CD8-positive, alpha-beta memory T cell (primary cell): ENCODE data around the gene NRSN2. TPM values are rescaled to one million over a fixed set of nuclear protein-coding genes. Genes with fewer than 3 reads are reported as not detected.
A peak's percentile ranks its signal among the peaks of the same experiment; 100 is the strongest.
"Not testable (repeated sequence)": the region's sequence is repeated elsewhere in the genome, so short reads cannot be mapped to it uniquely, and the experiment has no call there.

Experiments used
- CTCF ChIA-PET: fragments of 350-600 bp; sonication (Branson Sonifier 250); formaldehyde crosslinking; loops from one replicate; lab custom pipeline; 2021; ENCODE audit warnings: antibody characterized with exemption; lab: Charles Lee
- POLR2A ChIA-PET: fragments of 350-600 bp; sonication (Branson Sonifier 250); formaldehyde crosslinking; loops from one replicate; lab custom pipeline; 2021; ENCODE audit warnings: antibody characterized with exemption; lab: Charles Lee
- DNase-seq, 5 donors: peaks; one replicate each; pipeline versions ENCODE4 v3.0.0 to v3.0.0-alpha.2; 2020 to 2022; ENCODE audit warnings: mixed read lengths in 1 of 5
- H3K27ac ChIP-seq: one replicate; pipeline ENCODE4 v1.7.0; 2013; ENCODE audit warnings: low read depth, mild to moderate bottlenecking, low read length, moderate library complexity
- H3K27me3 ChIP-seq: 2 replicates; pipeline ENCODE4 v1.7.0; 2013; ENCODE audit warnings: low read length, mild to moderate bottlenecking; ENCODE audit not compliant: insufficient read depth, poor library complexity, severe bottlenecking
- H3K36me3 ChIP-seq: 2 replicates; pipeline ENCODE4 v1.7.0; 2013; ENCODE audit warnings: mild to moderate bottlenecking, low read length, moderate library complexity; ENCODE audit not compliant: insufficient read depth
- H3K4me1 ChIP-seq: 2 replicates; pipeline ENCODE4 v1.7.0; 2013; ENCODE audit warnings: mild to moderate bottlenecking, low read length, moderate library complexity; ENCODE audit not compliant: insufficient read depth
- H3K4me3 ChIP-seq: 2 replicates; pipeline ENCODE4 v1.7.0; 2013; ENCODE audit warnings: mild to moderate bottlenecking, low read length
- H3K9me3 ChIP-seq: 2 replicates; pipeline ENCODE4 v1.7.0; 2013; ENCODE audit warnings: mild to moderate bottlenecking, low read length
- H3K27ac Mint-ChIP-seq, 8 donors: one replicate each; pipeline ENCODE4 v1.8.0; 2020 to 2021; ENCODE audit warnings: mixed read lengths in 8 of 8, mild to moderate bottlenecking in 6 of 8, inconsistent platforms in 3 of 8, moderate library complexity in 3 of 8
- H3K27me3 Mint-ChIP-seq, 2 donors: one replicate each; pipeline ENCODE4 v1.8.0; 2020 to 2021; ENCODE audit warnings: mixed read lengths in 2 of 2, mild to moderate bottlenecking in 1 of 2, moderate library complexity in 1 of 2
- H3K36me3 Mint-ChIP-seq, 3 donors: one replicate each; pipeline ENCODE4 v1.8.0; 2020 to 2021; ENCODE audit warnings: mixed read lengths in 3 of 3, inconsistent platforms in 1 of 3, mild to moderate bottlenecking in 1 of 3
- H3K4me1 Mint-ChIP-seq, 3 donors: one replicate each; pipeline ENCODE4 v1.8.0; 2020 to 2021; ENCODE audit warnings: mixed read lengths in 3 of 3, inconsistent platforms in 1 of 3, mild to moderate bottlenecking in 1 of 3
- H3K4me3 Mint-ChIP-seq, 7 donors: one replicate each; pipeline ENCODE4 v1.8.0; 2020 to 2021; ENCODE audit warnings: mixed read lengths in 7 of 7, mild to moderate bottlenecking in 6 of 7, moderate library complexity in 4 of 7, inconsistent platforms in 2 of 7
- H3K9me3 Mint-ChIP-seq, 5 donors: one replicate each; pipeline ENCODE4 v1.8.0; 2020 to 2022; ENCODE audit warnings: mixed read lengths in 5 of 5, mild to moderate bottlenecking in 3 of 5, moderate library complexity in 2 of 5, inconsistent platforms in 1 of 5
- polyA plus RNA-seq: library from polyadenylated mRNA; unstranded; fragments of 300-500 nt; fragmentation: Illumina TruSeq; gene quantifications from one replicate; pipeline ENCODE4 v1.2.3, GENCODE V29; 2021
- total RNA-seq, 2 experiments: library from RNA; stranded (reverse); gene quantifications; one replicate each; pipeline ENCODE4 v1.2.3, GENCODE V29; 2021

Gene NRSN2
- total and polyA plus RNA-seq, 3 experiments from 2014 or later: 1.0 to 9.5 (median 7.6) TPM

- Histone ChIP-seq H3K4me1 (no peaks in the 10 kb centered on the region), H3K27ac (no peak overlapping the region), H3K4me3 (no peak overlapping the region), H3K27me3 (no peaks in the 10 kb centered on the region), H3K9me3 (no peaks in the 10 kb centered on the region), H3K36me3 (peaks cover 37% of the 10 kb centered on the region)
- H3K36me3 Mint-ChIP-seq: peaks cover 6 to 79% (median 25%) of the 10 kb centered on the region in 3 donors
- ChIA-PET CTCF (interaction anchor here (1.1 kb wide), 1 partner anchor 9 kb away, joined by 3 read pairs; no protein-coding TSS in a partner anchor), POLR2A (no interaction called here)
- H3K9me3 Mint-ChIP-seq: no peaks in the 10 kb centered on the region
- H3K4me3 Mint-ChIP-seq: no peak overlapping the region
- no peak for DNase-seq
- no peaks in the 10 kb centered on the region for H3K27me3 Mint-ChIP-seq
- no peak overlapping the region for H3K27ac Mint-ChIP-seq
- H3K4me1 Mint-ChIP-seq: no peaks in the 10 kb centered on the region
Measured at GRCh38 chr20:391041-391711, 44.3 kb downstream of the NRSN2 start.

GRCh38 chr20:393296-393695 lies 46.4 kb downstream of the NRSN2 start:
- H3K27me3 Mint-ChIP-seq, H3K27me3 ChIP-seq, H3K9me3 Mint-ChIP-seq, H3K4me3 ChIP-seq, H3K4me1 ChIP-seq, H3K4me1 Mint-ChIP-seq, DNase-seq, CTCF ChIA-PET, H3K4me3 Mint-ChIP-seq, H3K27ac ChIP-seq, H3K9me3 ChIP-seq: not testable (repeated sequence)
- H3K36me3 ChIP-seq: peaks cover 46% of the 10 kb centered on the region
- POLR2A ChIA-PET: interaction anchor here (1.1 kb wide), 1 partner anchor 15 kb away, joined by 3 read pairs; the partner anchor contains the start of gene RBCK1
- peaks cover 5 to 86% (median 21%) of the 10 kb centered on the region in 3 donors for H3K36me3 Mint-ChIP-seq
- H3K27ac Mint-ChIP-seq: peak overlapping the region in 2 of 8 donors; percentile 6 to 9

GRCh38 chr20:396252-396618 lies 49.3 kb downstream of the NRSN2 start:
- no peaks in the 10 kb centered on the region for H3K27me3 ChIP-seq
- Mint-ChIP-seq H3K4me3 (no peak overlapping the region), H3K27me3 (no peaks in the 10 kb centered on the region), H3K27ac (no peak overlapping the region), H3K36me3 (peaks cover 0 to 62% (median 13%) of the 10 kb centered on the region in 3 donors), H3K9me3 (no peaks in the 10 kb centered on the region), H3K4me1 (peaks cover 0 to 3% (median 1%) of the 10 kb centered on the region in 3 donors)
- ChIA-PET CTCF (no interaction called here), POLR2A (no interaction called here)
- no peak overlapping the region for H3K27ac ChIP-seq
- no peak overlapping the region for H3K4me3 ChIP-seq
- no peak for DNase-seq
- H3K9me3 ChIP-seq: no peaks in the 10 kb centered on the region
- no peaks in the 10 kb centered on the region for H3K4me1 ChIP-seq
- peaks cover 28% of the 10 kb centered on the region for H3K36me3 ChIP-seq

GRCh38 chr20:396619-397431 lies 49.9 kb downstream of the NRSN2 start:
- no peak overlapping the region for H3K4me3 Mint-ChIP-seq
- ChIA-PET POLR2A (no interaction called here), CTCF (no interaction called here)

GRCh38 chr20:397432-398237 lies 50.7 kb downstream of the NRSN2 start:
- H3K4me1 Mint-ChIP-seq: peaks cover 6 to 10% (median 9%) of the 10 kb centered on the region in 3 donors
- H3K9me3 ChIP-seq: no peaks in the 10 kb centered on the region
- H3K4me1 ChIP-seq: peaks cover 7% of the 10 kb centered on the region
- H3K27ac Mint-ChIP-seq: peak overlapping the region in 2 of 8 donors; percentile 54 to 73
- no peaks in the 10 kb centered on the region for H3K27me3 ChIP-seq
- CTCF ChIA-PET: interaction anchor here (1.0 kb wide), 1 partner anchor 46 kb away, joined by 3 read pairs; no protein-coding TSS in a partner anchor
- H3K4me3 Mint-ChIP-seq: no peak overlapping the region
- H3K27me3 Mint-ChIP-seq: no peaks in the 10 kb centered on the region
- no peaks in the 10 kb centered on the region for H3K9me3 Mint-ChIP-seq
- peaks cover 0 to 48% (median 10%) of the 10 kb centered on the region in 3 donors for H3K36me3 Mint-ChIP-seq
- H3K27ac ChIP-seq: no peak overlapping the region
- no peak for DNase-seq
- POLR2A ChIA-PET: no interaction called here
- no peak overlapping the region for H3K4me3 ChIP-seq
- peaks cover 22% of the 10 kb centered on the region for H3K36me3 ChIP-seq

More at GRCh38 chr20:396619-397431, 49.9 kb downstream of the NRSN2 start:
- no peak overlapping the region for H3K27ac Mint-ChIP-seq
- Histone ChIP-seq H3K27me3 (no peaks in the 10 kb centered on the region), H3K4me3 (no peak overlapping the region), H3K27ac (no peak overlapping the region), H3K4me1 (peaks cover 1% of the 10 kb centered on the region), H3K9me3 (no peaks in the 10 kb centered on the region), H3K36me3 (peaks cover 26% of the 10 kb centered on the region)
- no peak for DNase-seq
- H3K36me3 Mint-ChIP-seq: peaks cover 0 to 56% (median 13%) of the 10 kb centered on the region in 3 donors
- no peaks in the 10 kb centered on the region for H3K27me3 Mint-ChIP-seq
- H3K4me1 Mint-ChIP-seq: peaks cover 3 to 6% (median 4%) of the 10 kb centered on the region in 3 donors
- no peaks in the 10 kb centered on the region for H3K9me3 Mint-ChIP-seq

- Histone ChIP-seq H3K27ac (no peak overlapping the region), H3K4me1 (peaks cover 9% of the 10 kb centered on the region), H3K4me3 (no peak overlapping the region), H3K9me3 (no peaks in the 10 kb centered on the region), H3K27me3 (no peaks in the 10 kb centered on the region), H3K36me3 (peaks cover 17% of the 10 kb centered on the region)
- no peaks in the 10 kb centered on the region for H3K27me3 Mint-ChIP-seq
- ChIA-PET POLR2A (no interaction called here), CTCF (no interaction called here)
- H3K9me3 Mint-ChIP-seq: no peaks in the 10 kb centered on the region
- no peak for DNase-seq
- H3K27ac Mint-ChIP-seq: no peak overlapping the region
- H3K4me1 Mint-ChIP-seq: peaks cover 11 to 16% (median 13%) of the 10 kb centered on the region in 3 donors
- H3K4me3 Mint-ChIP-seq: no peak overlapping the region
- peaks cover 0 to 36% (median 1%) of the 10 kb centered on the region in 3 donors for H3K36me3 Mint-ChIP-seq
Measured at GRCh38 chr20:399182-399707, 52.3 kb downstream of the NRSN2 start.

- Histone ChIP-seq H3K9me3 (no peaks in the 10 kb centered on the region), H3K36me3 (peaks cover 17% of the 10 kb centered on the region), H3K4me3 (no peak overlapping the region), H3K4me1 (peaks cover 9% of the 10 kb centered on the region), H3K27me3 (no peaks in the 10 kb centered on the region), H3K27ac (no peak overlapping the region)
- peaks cover 11 to 16% (median 13%) of the 10 kb centered on the region in 3 donors for H3K4me1 Mint-ChIP-seq
- no peaks in the 10 kb centered on the region for H3K27me3 Mint-ChIP-seq
- no peak overlapping the region for H3K4me3 Mint-ChIP-seq
- peaks cover 0 to 31% (median 1%) of the 10 kb centered on the region in 3 donors for H3K36me3 Mint-ChIP-seq
- no peak for DNase-seq
- ChIA-PET CTCF (interaction anchor here (0.9 to 1.7 kb wide), 2 partner anchors 45 to 78 kb away, joined by 3 to 6 read pairs; no protein-coding TSS in a partner anchor), POLR2A (no interaction called here)
- H3K27ac Mint-ChIP-seq: peak overlapping the region in 1 of 8 donors; percentile 19
- no peaks in the 10 kb centered on the region for H3K9me3 Mint-ChIP-seq
Measured at GRCh38 chr20:400128-400453, 53.2 kb downstream of the NRSN2 start.
